DMS 273 (cell line): Measurements from ENCODE around the gene AXDND1.
"Not testable (repeated sequence)": the region's sequence is repeated elsewhere in the genome, so short reads cannot be mapped to it uniquely, and the experiment has no call there.

Experiments used
- DNase-seq: peaks from one replicate; lab custom pipeline; 2025; ENCODE audit not compliant: unreplicated experiment; lab: John Stamatoyannopoulos, UW

The AXDND1 gene

GRCh38 chr1:179366093-179366800 is 476 bp downstream of the AXDND1 start:
- peak; percentile 48 for DNase-seq

GRCh38 chr1:179369751-179370341 is 4.1 kb downstream of the AXDND1 start:
- peak; percentile 87 for DNase-seq

GRCh38 chr1:179372160-179372559 is 6.4 kb downstream of the AXDND1 start:
- no peak for DNase-seq

GRCh38 chr1:179376223-179376622 is 10.5 kb downstream of the AXDND1 start:
- no peak for DNase-seq

GRCh38 chr1:179380299-179380698 is 14.5 kb downstream of the AXDND1 start:
- DNase-seq: no peak

GRCh38 chr1:179384027-179384426 is 18.3 kb downstream of the AXDND1 start:
- no peak for DNase-seq

- no peak for DNase-seq
Measured at GRCh38 chr1:179385510-179385909, 19.7 kb downstream of the AXDND1 start.

- DNase-seq: no peak
Measured at GRCh38 chr1:179393721-179394120, 27.9 kb downstream of the AXDND1 start.

GRCh38 chr1:179399399-179399798 is 33.6 kb downstream of the AXDND1 start:
- not testable (repeated sequence) for DNase-seq

GRCh38 chr1:179417760-179418159 is 52.0 kb downstream of the AXDND1 start:
- not testable (repeated sequence) for DNase-seq

GRCh38 chr1:179418706-179419105 is 52.9 kb downstream of the AXDND1 start:
- DNase-seq: not testable (repeated sequence)

GRCh38 chr1:179424610-179425009 is 58.8 kb downstream of the AXDND1 start:
- no peak for DNase-seq

GRCh38 chr1:179425186-179425585 is 59.4 kb downstream of the AXDND1 start:
- DNase-seq: no peak

- no peak for DNase-seq
Measured at GRCh38 chr1:179437171-179437570, 71.4 kb downstream of the AXDND1 start.

GRCh38 chr1:179439646-179440045 is 73.9 kb downstream of the AXDND1 start:
- not testable (repeated sequence) for DNase-seq

- DNase-seq: not testable (repeated sequence)
Measured at GRCh38 chr1:179440301-179440700, 74.5 kb downstream of the AXDND1 start.

- DNase-seq: no peak
Measured at GRCh38 chr1:179440971-179441370, 75.2 kb downstream of the AXDND1 start.

- no peak for DNase-seq
Measured at GRCh38 chr1:179441501-179441900, 75.7 kb downstream of the AXDND1 start.

- DNase-seq: not testable (repeated sequence)
Measured at GRCh38 chr1:179442846-179443245, 77.1 kb downstream of the AXDND1 start.

- DNase-seq: no peak
Measured at GRCh38 chr1:179445593-179445992, 79.8 kb downstream of the AXDND1 start.

- peak; percentile 54 for DNase-seq
Measured at GRCh38 chr1:179447489-179447888, 81.7 kb downstream of the AXDND1 start.

GRCh38 chr1:179448437-179449149 is 82.8 kb downstream of the AXDND1 start:
- no peak for DNase-seq
